ENCODE measurements around the gene LRRIQ4.

LRRIQ4 gene

GRCh38 chr3:169787791-169788190 is 24.9 kb upstream of the LRRIQ4 start:
- no peak for DNase-seq
- Histone ChIP-seq H3K9me3 (ENCODE audit: insufficient read depth, low read length, severe bottlenecking) (no peaks in the 10 kb centered on the region), H3K9ac (ENCODE audit: low read depth, low read length) (no peak overlapping the region), H3K4me1 (ENCODE audit: insufficient read depth, low read length) (no peaks in the 10 kb centered on the region), H3K4me2 (ENCODE audit: insufficient read depth, low read length) (no peak overlapping the region), H3K27ac (ENCODE audit: low read length) (no peak overlapping the region), H3K4me3 (ENCODE audit: low read depth in 1 of 2, low read length in 2 of 2) (no peak overlapping the region), H4K20me1 (ENCODE audit: insufficient read depth, low read length) (no peaks in the 10 kb centered on the region), H3K27me3 (ENCODE audit: insufficient read depth, low read length, poor library complexity) (no peaks in the 10 kb centered on the region), H3K79me2 (ENCODE audit: insufficient read depth, low read length) (no peaks in the 10 kb centered on the region), H2AFZ (ENCODE audit: low read depth, low read length) (no peak overlapping the region), H3K36me3 (ENCODE audit: insufficient read depth, low read length) (peaks cover 72% of the 10 kb centered on the region)
- TF ChIP-seq CTCF (IDR thresholded peaks at IDR 0.05; ENCODE audit: borderline replicate concordance, extremely low read depth, low read length, poor library complexity, severe bottlenecking), result no peak
- no peak for TF ChIP-seq EZH2 (IDR thresholded peaks at IDR 0.05; ENCODE audit: borderline replicate concordance, low read depth, low read length, severe bottlenecking)
- ATAC-seq (ENCODE audit: insufficient read depth, low read depth), result no peak

GRCh38 chr3:169790219-169790618 is 22.5 kb upstream of the LRRIQ4 start:
- Histone ChIP-seq H3K27ac (ENCODE audit: low read length) (no peak overlapping the region), H3K36me3 (ENCODE audit: insufficient read depth, low read length) (peaks cover 54% of the 10 kb centered on the region)

GRCh38 chr3:169790687-169791429 is 21.8 kb upstream of the LRRIQ4 start:
- H3K4me2 ChIP-seq (ENCODE audit: insufficient read depth, low read length), result no peak overlapping the region
- DNase-seq, result no peak
- H3K4me1 ChIP-seq (ENCODE audit: insufficient read depth, low read length), result no peaks in the 10 kb centered on the region
- no peak overlapping the region for H3K4me3 ChIP-seq (ENCODE audit: low read depth in 1 of 2, low read length in 2 of 2)
- TF ChIP-seq CTCF (IDR thresholded peaks at IDR 0.05; ENCODE audit: borderline replicate concordance, extremely low read depth, low read length, poor library complexity, severe bottlenecking), result no peak
- no peak for TF ChIP-seq EZH2 (IDR thresholded peaks at IDR 0.05; ENCODE audit: borderline replicate concordance, low read depth, low read length, severe bottlenecking)
- H3K9me3 ChIP-seq (ENCODE audit: insufficient read depth, low read length, severe bottlenecking), result no peaks in the 10 kb centered on the region
- H3K27me3 ChIP-seq (ENCODE audit: insufficient read depth, low read length, poor library complexity), result no peaks in the 10 kb centered on the region
- no peaks in the 10 kb centered on the region for H4K20me1 ChIP-seq (ENCODE audit: insufficient read depth, low read length)
- H3K79me2 ChIP-seq (ENCODE audit: insufficient read depth, low read length), result no peaks in the 10 kb centered on the region
- H2AFZ ChIP-seq (ENCODE audit: low read depth, low read length), result no peak overlapping the region
- H3K36me3 ChIP-seq (ENCODE audit: insufficient read depth, low read length), result peaks cover 48% of the 10 kb centered on the region
- no peak; the same call in 2 of the 3 replicates for ATAC-seq (ENCODE audit: insufficient read depth, low read depth)
- H3K9ac ChIP-seq (ENCODE audit: low read depth, low read length), result no peak overlapping the region
- H3K27ac ChIP-seq (ENCODE audit: low read length), result no peak overlapping the region

More at GRCh38 chr3:169790219-169790618, 22.5 kb upstream of the LRRIQ4 start:
- Histone ChIP-seq H3K9ac (ENCODE audit: low read depth, low read length) (no peak overlapping the region), H3K4me2 (ENCODE audit: insufficient read depth, low read length) (no peak overlapping the region), H4K20me1 (ENCODE audit: insufficient read depth, low read length) (no peaks in the 10 kb centered on the region), H3K9me3 (ENCODE audit: insufficient read depth, low read length, severe bottlenecking) (no peaks in the 10 kb centered on the region), H3K4me1 (ENCODE audit: insufficient read depth, low read length) (no peaks in the 10 kb centered on the region), H2AFZ (ENCODE audit: low read depth, low read length) (no peak overlapping the region), H3K27me3 (ENCODE audit: insufficient read depth, low read length, poor library complexity) (no peaks in the 10 kb centered on the region), H3K4me3 (ENCODE audit: low read depth in 1 of 2, low read length in 2 of 2) (no peak overlapping the region), H3K79me2 (ENCODE audit: insufficient read depth, low read length) (no peaks in the 10 kb centered on the region)
- DNase-seq, result no peak
- TF ChIP-seq EZH2 (IDR thresholded peaks at IDR 0.05; ENCODE audit: borderline replicate concordance, low read depth, low read length, severe bottlenecking), result no peak
- TF ChIP-seq CTCF (IDR thresholded peaks at IDR 0.05; ENCODE audit: borderline replicate concordance, extremely low read depth, low read length, poor library complexity, severe bottlenecking), result no peak
- no peak for ATAC-seq (ENCODE audit: insufficient read depth, low read depth)

Measured in DND-41 (cell line).